LNCAP (cell line): Measurements from ENCODE around the gene BIRC6.

Experiments
- CTCF ChIP-seq: fragments of 450-650 bp; IDR thresholded peaks from 2 replicates; pipeline ENCODE4 v1.5.1; 2017; ENCODE audit warnings: mild to moderate bottlenecking

BIRC6 gene

GRCh38 chr2:32496662-32497061, 139.8 kb downstream of the BIRC6 start:
- no peak for TF ChIP-seq CTCF

- TF ChIP-seq CTCF: no peak
Measured at GRCh38 chr2:32498306-32498705, 141.5 kb downstream of the BIRC6 start.

- TF ChIP-seq CTCF: no peak
Measured at GRCh38 chr2:32502941-32503340, 146.1 kb downstream of the BIRC6 start.

GRCh38 chr2:32504877-32505478, 148.2 kb downstream of the BIRC6 start:
- no peak for TF ChIP-seq CTCF

GRCh38 chr2:32506446-32506845, 149.6 kb downstream of the BIRC6 start:
- TF ChIP-seq CTCF: no peak

- no peak for TF ChIP-seq CTCF
Measured at GRCh38 chr2:32514946-32515345, 158.1 kb downstream of the BIRC6 start.

GRCh38 chr2:32516567-32516966, 159.7 kb downstream of the BIRC6 start:
- TF ChIP-seq CTCF: no peak

- no peak for TF ChIP-seq CTCF
Measured at GRCh38 chr2:32522770-32523169, 165.9 kb downstream of the BIRC6 start.
